GM23338 (cell line): Measurements from ENCODE around the gene ANKRD63. TPM values are rescaled to one million over a fixed set of nuclear protein-coding genes. Genes with fewer than 3 reads are reported as not detected.

Experiments
- ATAC-seq: fragments of 200-7000 bp; cut with Tn5 transposase; 3 replicates; pipeline ENCODE4 v1.9.1; 2020
- DNase-seq: peaks from one replicate; pipeline ENCODE4 v3.0.0-alpha.2; 2015; ENCODE audit warnings: low spot score
- H2AFZ ChIP-seq: fragments of 200-600 bp; sonication (generic); 2 replicates; pipeline ENCODE4 v1.8.0; 2016; ENCODE audit warnings: antibody characterized with exemption, mild to moderate bottlenecking, moderate library complexity
- H3F3A ChIP-seq: fragments of 200-600 bp; sonication (generic); replicated peaks from 2 replicates; pipeline ENCODE4 v1.8.0; 2017; ENCODE audit warnings: antibody characterized with exemption, mixed run types, low read depth
- H3K27ac ChIP-seq: fragments of 200-600 bp; sonication (generic); 2 replicates; pipeline ENCODE4 v1.6.1; 2016; ENCODE audit warnings: low read depth
- H3K27me3 ChIP-seq: fragments of 200-600 bp; sonication (generic); 2 replicates; pipeline ENCODE4 v1.8.0; 2016; ENCODE audit warnings: mild to moderate bottlenecking, mixed run types, moderate library complexity; ENCODE audit not compliant: insufficient read depth
- H3K36me3 ChIP-seq: fragments of 200-600 bp; sonication (generic); 2 replicates; pipeline ENCODE4 v1.8.0; 2016; ENCODE audit warnings: mild to moderate bottlenecking; ENCODE audit not compliant: insufficient read depth
- H3K4me1 ChIP-seq: fragments of 200-600 bp; sonication (generic); 2 replicates; pipeline ENCODE4 v1.8.0; 2016; ENCODE audit warnings: mild to moderate bottlenecking, moderate library complexity; ENCODE audit not compliant: insufficient read depth
- H3K4me2 ChIP-seq: fragments of 200-600 bp; sonication (generic); 2 replicates; pipeline ENCODE4 v1.7.1; 2017; ENCODE audit warnings: mixed run types
- H3K4me3 ChIP-seq: fragments of 200-600 bp; sonication (generic); 2 replicates; pipeline ENCODE4 v1.6.1; 2016; ENCODE audit warnings: mixed run types
- H3K79me2 ChIP-seq: fragments of 200-600 bp; sonication (generic); replicated peaks from 2 replicates; pipeline ENCODE4 v1.8.0; 2017; ENCODE audit warnings: mild to moderate bottlenecking; ENCODE audit not compliant: insufficient read depth
- H3K9me2 ChIP-seq: fragments of 200-600 bp; sonication (generic); 2 replicates; pipeline ENCODE4 v1.8.0; 2017; ENCODE audit not compliant: insufficient read depth
- H4K20me1 ChIP-seq: fragments of 200-600 bp; sonication (generic); replicated peaks from 2 replicates; pipeline ENCODE4 v1.8.0; 2017; ENCODE audit warnings: mild to moderate bottlenecking; ENCODE audit not compliant: insufficient read depth
- H3K27ac Mint-ChIP-seq: 2 replicates; pipeline ENCODE4 v1.8.0; 2020; ENCODE audit warnings: inconsistent platforms, mild to moderate bottlenecking, moderate library complexity, mixed read lengths
- H3K27me3 Mint-ChIP-seq: 3 replicates; pipeline ENCODE4 v1.8.0; 2022; ENCODE audit warnings: low read depth, mild to moderate bottlenecking, moderate library complexity, mixed read lengths, inconsistent platforms; ENCODE audit not compliant: insufficient read depth, poor library complexity
- H3K36me3 Mint-ChIP-seq: 3 replicates; pipeline ENCODE4 v1.8.0; 2021; ENCODE audit warnings: low read depth, mild to moderate bottlenecking, inconsistent platforms, moderate library complexity, mixed read lengths
- H3K4me1 Mint-ChIP-seq: 3 replicates; pipeline ENCODE4 v1.8.0; 2020; ENCODE audit warnings: mild to moderate bottlenecking, inconsistent platforms, mixed read lengths
- H3K4me3 Mint-ChIP-seq: 3 replicates; pipeline ENCODE4 v1.8.0; 2021; ENCODE audit warnings: moderate library complexity, mild to moderate bottlenecking, inconsistent platforms, mixed read lengths
- H3K9me3 Mint-ChIP-seq: 3 replicates; pipeline ENCODE4 v1.8.0; 2020; ENCODE audit warnings: moderate library complexity, mild to moderate bottlenecking, inconsistent platforms, mixed read lengths
- CTCF ChIP-seq, 2 experiments: fragments of 200-600 bp in 1 of 2; sonication (generic) in 1 of 2; conservative IDR thresholded peaks; 2 replicates each; pipeline versions ENCODE4 v1.5.1 to v1.6.1; 2016 to 2017; ENCODE audit warnings: antibody characterized with exemption in 2 of 2, low read depth in 2 of 2, mild to moderate bottlenecking in 2 of 2, moderate library complexity in 1 of 2
- ETS1 ChIP-seq: IDR thresholded peaks from 2 replicates; pipeline ENCODE4 v1.6.1; 2016; ENCODE audit warnings: antibody characterized with exemption
- JUNB ChIP-seq: IDR thresholded peaks from one replicate; pipeline ENCODE4 v1.6.1; 2016; ENCODE audit warnings: antibody characterized with exemption; ENCODE audit not compliant: unreplicated experiment
- NANOG ChIP-seq: IDR thresholded peaks from 2 replicates; pipeline ENCODE4 v1.6.1; 2016; ENCODE audit warnings: antibody characterized with exemption, borderline replicate concordance
- POLR2AphosphoS5 ChIP-seq: IDR thresholded peaks from 2 replicates; pipeline ENCODE4 v1.6.1; 2016; ENCODE audit warnings: antibody characterized with exemption, low read depth
- REST ChIP-seq: IDR thresholded peaks from one replicate; pipeline ENCODE4 v1.6.1; 2018; ENCODE audit warnings: antibody characterized with exemption; ENCODE audit not compliant: unreplicated experiment
- ZNF114 ChIP-seq: fragments of 250-450 bp; sonication (Bioruptor Pico); IDR thresholded peaks from 2 replicates; pipeline ENCODE4 v1.5.0; 2020; ENCODE audit warnings: mild to moderate bottlenecking, moderate library complexity
- polyA plus RNA-seq: library from polyadenylated mRNA; unstranded; fragments of >200 nt; fragmentation: Nextera tagmentation; extraction: Ambion mirVana; gene quantifications from 2 replicates; pipeline ENCODE4 v1.2.1, GENCODE V29; 2016
- total RNA-seq: library from RNA; depleted of rRNA; stranded (reverse); fragments of >200 nt; shearing (Covaris generic); gene quantifications from 2 replicates; pipeline ENCODE4 v1.2.3, GENCODE V29; 2014

Gene ANKRD63
- total and polyA plus RNA-seq, 2 experiments from 2014 or later: 0.59 TPM; not detected in 1

GRCh38 chr15:40271685-40272484 is 11.0 kb downstream of the ANKRD63 start:
- TF ChIP-seq CTCF (conservative IDR thresholded peaks at IDR 0.05; ENCODE audit: low read depth in 2 of 2) (no peak), ETS1 (no peak), REST (no peak), POLR2AphosphoS5 (no peak), ZNF114 (CRISPR knock-in tag) (no peak)
- H3K36me3 ChIP-seq: no peaks in the 10 kb centered on the region
- no peaks in the 10 kb centered on the region for H3K79me2 ChIP-seq
- H3K36me3 Mint-ChIP-seq: no peaks in the 10 kb centered on the region; the same call in 2 of the 3 replicates
- H3K4me3 Mint-ChIP-seq: no peak overlapping the region
- no peaks in the 10 kb centered on the region for H3K9me2 ChIP-seq
- H3K4me3 ChIP-seq: no peak overlapping the region
- no peaks in the 10 kb centered on the region for H3K27me3 ChIP-seq
- H3K27ac ChIP-seq: no peak overlapping the region
- H3K4me2 ChIP-seq: no peak overlapping the region
- no peaks in the 10 kb centered on the region for H3K4me1 ChIP-seq
- no peaks in the 10 kb centered on the region for H4K20me1 ChIP-seq
- DNase-seq (no peak), ATAC-seq (peak; percentile 4; the same call in 1 of the 3 replicates)
- H3K9me3 Mint-ChIP-seq: no peaks in the 10 kb centered on the region
- no peaks in the 10 kb centered on the region for H3F3A ChIP-seq
- H3K27me3 Mint-ChIP-seq: peaks cover 14% of the 10 kb centered on the region
- peaks cover 18% of the 10 kb centered on the region for H3K4me1 Mint-ChIP-seq
- H3K27ac Mint-ChIP-seq: no peak overlapping the region
- H2AFZ ChIP-seq: no peak overlapping the region

- Mint-ChIP-seq H3K27me3 (peaks cover 17% of the 10 kb centered on the region), H3K9me3 (no peaks in the 10 kb centered on the region), H3K4me1 (peaks cover 16% of the 10 kb centered on the region), H3K27ac (no peak overlapping the region), H3K4me3 (no peak overlapping the region), H3K36me3 (peaks cover 4% of the 10 kb centered on the region; the same call in 1 of the 3 replicates)
- Histone ChIP-seq H2AFZ (no peak overlapping the region), H4K20me1 (no peaks in the 10 kb centered on the region), H3F3A (no peaks in the 10 kb centered on the region), H3K4me1 (no peaks in the 10 kb centered on the region), H3K4me3 (no peak overlapping the region), H3K4me2 (no peak overlapping the region), H3K79me2 (no peaks in the 10 kb centered on the region), H3K27me3 (no peaks in the 10 kb centered on the region), H3K36me3 (no peaks in the 10 kb centered on the region), H3K9me2 (no peaks in the 10 kb centered on the region), H3K27ac (no peak overlapping the region)
- ATAC-seq (no peak), DNase-seq (no peak)
- TF ChIP-seq NANOG (no peak), CTCF (conservative IDR thresholded peaks at IDR 0.05; ENCODE audit: low read depth in 2 of 2) (no peak), JUNB (no peak), ETS1 (no peak), ZNF114 (CRISPR knock-in tag) (no peak)
These were observed 12.4 kb downstream of the ANKRD63 start for GRCh38 chr15:40270246-40270995.
